BLaER1 (cell line): Measurements from ENCODE around the gene MTFMT.

Experiments
- H3K27ac ChIP-seq: shearing (Covaris generic); formaldehyde crosslinking; 2 replicates; pipeline ENCODE4 v1.8.1; 2022
- H3K27me3 ChIP-seq: shearing (Covaris generic); formaldehyde crosslinking; 2 replicates; pipeline ENCODE4 v1.8.1; 2022
- H3K36me3 ChIP-seq: shearing (Covaris generic); formaldehyde crosslinking; 2 replicates; pipeline ENCODE4 v1.8.1; 2022
- H3K4me1 ChIP-seq: shearing (Covaris generic); formaldehyde crosslinking; 2 replicates; pipeline ENCODE4 v1.8.1; 2022
- H3K4me2 ChIP-seq: shearing (Covaris generic); formaldehyde crosslinking; 2 replicates; pipeline ENCODE4 v1.8.1; 2022
- H3K4me3 ChIP-seq: shearing (Covaris generic); formaldehyde crosslinking; 2 replicates; pipeline ENCODE4 v1.8.1; 2022
- H3K9ac ChIP-seq: shearing (Covaris generic); formaldehyde crosslinking; 2 replicates; pipeline ENCODE4 v1.8.1; 2022
- H3K9me3 ChIP-seq: shearing (Covaris generic); formaldehyde crosslinking; 2 replicates; pipeline ENCODE4 v1.8.1; 2022
- H4K20me1 ChIP-seq: shearing (Covaris generic); formaldehyde crosslinking; 2 replicates; pipeline ENCODE4 v1.8.1; 2022
- Cebpa-rat ChIP-seq: shearing (Covaris generic); IDR thresholded peaks from 2 replicates; pipeline ENCODE4 v1.8.1; 2022

The MTFMT gene

GRCh38 chr15:65071381-65071811 lies 42.0 kb upstream of the MTFMT start:
- Histone ChIP-seq H3K27me3 (peaks cover 12% of the 10 kb centered on the region; the same call in 1 of the 2 replicates), H3K36me3 (no peaks in the 10 kb centered on the region), H3K4me1 (peaks cover 75% of the 10 kb centered on the region), H3K9me3 (peaks cover 16% of the 10 kb centered on the region), H3K4me3 (peak overlapping the region; percentile 48; the same call in 1 of the 2 replicates), H3K4me2 (peak overlapping the region; percentile 88), H3K9ac (peak overlapping the region; percentile 52; the same call in 1 of the 2 replicates), H4K20me1 (no peaks in the 10 kb centered on the region), H3K27ac (peak overlapping the region; percentile 74)
- no peak for TF ChIP-seq Cebpa-rat

GRCh38 chr15:65069779-65070546 lies 40.5 kb upstream of the MTFMT start:
- Histone ChIP-seq H3K9ac (no peak overlapping the region), H3K27ac (peak overlapping the region; percentile 74; the same call in 1 of the 2 replicates), H3K36me3 (no peaks in the 10 kb centered on the region), H3K9me3 (peaks cover 16% of the 10 kb centered on the region), H4K20me1 (no peaks in the 10 kb centered on the region), H3K4me3 (no peak overlapping the region), H3K4me2 (peak overlapping the region; percentile 88), H3K27me3 (peaks cover 12% of the 10 kb centered on the region; the same call in 1 of the 2 replicates), H3K4me1 (peaks cover 81% of the 10 kb centered on the region)
- TF ChIP-seq Cebpa-rat, result no peak

GRCh38 chr15:65069179-65069578 lies 39.7 kb upstream of the MTFMT start:
- no peak overlapping the region for H3K9ac ChIP-seq
- peaks cover 12% of the 10 kb centered on the region for H3K9me3 ChIP-seq
- peak overlapping the region; percentile 88 for H3K4me2 ChIP-seq
- peaks cover 84% of the 10 kb centered on the region for H3K4me1 ChIP-seq
- no peak overlapping the region for H3K27ac ChIP-seq
- peaks cover 12% of the 10 kb centered on the region; the same call in 1 of the 2 replicates for H3K27me3 ChIP-seq
- no peaks in the 10 kb centered on the region for H4K20me1 ChIP-seq
- no peak overlapping the region for H3K4me3 ChIP-seq
- H3K36me3 ChIP-seq, result no peaks in the 10 kb centered on the region
- TF ChIP-seq Cebpa-rat, result no peak

- Histone ChIP-seq H4K20me1 (no peaks in the 10 kb centered on the region), H3K9ac (no peak overlapping the region), H3K27ac (peak overlapping the region; percentile 73; the same call in 1 of the 2 replicates), H3K9me3 (peaks cover 10% of the 10 kb centered on the region), H3K4me1 (peaks cover 84% of the 10 kb centered on the region), H3K27me3 (peaks cover 12% of the 10 kb centered on the region; the same call in 1 of the 2 replicates), H3K4me2 (peak overlapping the region; percentile 88), H3K4me3 (no peak overlapping the region), H3K36me3 (no peaks in the 10 kb centered on the region)
- TF ChIP-seq Cebpa-rat, result no peak
Measured at GRCh38 chr15:65068403-65068788, 39.0 kb upstream of the MTFMT start.

- no peak for TF ChIP-seq Cebpa-rat
- H3K4me3 ChIP-seq, result peak within 1 kb of the TSS; percentile 53
- H3K27me3 ChIP-seq, result peaks cover 12% of the 10 kb centered on the region; the same call in 1 of the 2 replicates
- peak within 1 kb of the TSS; percentile 56; the same call in 1 of the 2 replicates for H3K9ac ChIP-seq
- peaks cover 5% of the 10 kb centered on the region for H3K9me3 ChIP-seq
- H3K4me2 ChIP-seq, result peak within 1 kb of the TSS; percentile 88
- H4K20me1 ChIP-seq, result no peaks in the 10 kb centered on the region
- H3K36me3 ChIP-seq, result no peaks in the 10 kb centered on the region
- H3K27ac ChIP-seq, result peak within 1 kb of the TSS; percentile 73
- H3K4me1 ChIP-seq, result peaks cover 82% of the 10 kb centered on the region
Measured at GRCh38 chr15:65067645-65068402, 38.4 kb upstream of the MTFMT start, which contains the start of gene RASL12. TSS of gene RASL12 (minus strand) at chr15:65067991. CDS start at chr15:65067835, 156 bp downstream.

GRCh38 chr15:65067317-65067644 lies 37.8 kb upstream of the MTFMT start:
- peak overlapping the region; percentile 53 for H3K4me3 ChIP-seq
- peak overlapping the region; percentile 88 for H3K4me2 ChIP-seq
- peaks cover 12% of the 10 kb centered on the region; the same call in 1 of the 2 replicates for H3K27me3 ChIP-seq
- no peaks in the 10 kb centered on the region for H4K20me1 ChIP-seq
- peak overlapping the region; percentile 56; the same call in 1 of the 2 replicates for H3K9ac ChIP-seq
- no peaks in the 10 kb centered on the region for H3K9me3 ChIP-seq
- H3K4me1 ChIP-seq, result peaks cover 76% of the 10 kb centered on the region
- H3K36me3 ChIP-seq, result no peaks in the 10 kb centered on the region
- no peak for TF ChIP-seq Cebpa-rat
- H3K27ac ChIP-seq, result peak overlapping the region; percentile 73; the same call in 1 of the 2 replicates

GRCh38 chr15:65066635-65067316 lies 37.3 kb upstream of the MTFMT start:
- no peak for TF ChIP-seq Cebpa-rat
- H3K9ac ChIP-seq, result peak overlapping the region; percentile 56; the same call in 1 of the 2 replicates
- H3K4me1 ChIP-seq, result peaks cover 71% of the 10 kb centered on the region
- H3K9me3 ChIP-seq, result no peaks in the 10 kb centered on the region
- peak overlapping the region; percentile 73 for H3K27ac ChIP-seq
- H3K4me3 ChIP-seq, result peak overlapping the region; percentile 53
- H4K20me1 ChIP-seq, result no peaks in the 10 kb centered on the region
- peaks cover 12% of the 10 kb centered on the region; the same call in 1 of the 2 replicates for H3K27me3 ChIP-seq
- H3K4me2 ChIP-seq, result peak overlapping the region; percentile 88
- H3K36me3 ChIP-seq, result no peaks in the 10 kb centered on the region

- TF ChIP-seq Cebpa-rat, result no peak
- no peaks in the 10 kb centered on the region for H4K20me1 ChIP-seq
- H3K27ac ChIP-seq, result peak overlapping the region; percentile 73
- H3K9ac ChIP-seq, result peak overlapping the region; percentile 56; the same call in 1 of the 2 replicates
- no peaks in the 10 kb centered on the region for H3K36me3 ChIP-seq
- peak overlapping the region; percentile 88 for H3K4me2 ChIP-seq
- no peaks in the 10 kb centered on the region for H3K9me3 ChIP-seq
- H3K27me3 ChIP-seq, result peaks cover 12% of the 10 kb centered on the region; the same call in 1 of the 2 replicates
- H3K4me1 ChIP-seq, result peaks cover 65% of the 10 kb centered on the region
- H3K4me3 ChIP-seq, result peak overlapping the region; percentile 53
Measured at GRCh38 chr15:65066001-65066634, 36.7 kb upstream of the MTFMT start.

- no peak for TF ChIP-seq Cebpa-rat
- no peak overlapping the region for H3K4me2 ChIP-seq
- H3K9ac ChIP-seq, result no peak overlapping the region
- no peaks in the 10 kb centered on the region for H3K36me3 ChIP-seq
- H3K4me1 ChIP-seq, result peaks cover 31% of the 10 kb centered on the region
- no peaks in the 10 kb centered on the region for H3K9me3 ChIP-seq
- H3K27me3 ChIP-seq, result peaks cover 6% of the 10 kb centered on the region; the same call in 1 of the 2 replicates
- H4K20me1 ChIP-seq, result no peaks in the 10 kb centered on the region
- H3K4me3 ChIP-seq, result no peak overlapping the region
- H3K27ac ChIP-seq, result no peak overlapping the region
Measured at GRCh38 chr15:65062726-65063125, 33.3 kb upstream of the MTFMT start.
